Measurements from ENCODE around the gene SIL1.

Gene SIL1

GRCh38 chr5:138943599-138944173, 254.5 kb downstream of the SIL1 start:
- DNase-seq (ENCODE audit: low read depth in 3 of 3), result no peak

- no peak for DNase-seq (ENCODE audit: low read depth in 3 of 3)
Measured at GRCh38 chr5:138942861-138943260, 255.3 kb downstream of the SIL1 start.

GRCh38 chr5:138942066-138942465, 256.1 kb downstream of the SIL1 start:
- no peak for DNase-seq (ENCODE audit: low read depth in 3 of 3)

GRCh38 chr5:138938526-138938925, 259.6 kb downstream of the SIL1 start:
- no peak for DNase-seq (ENCODE audit: low read depth in 3 of 3)

GRCh38 chr5:138937392-138938387, 260.5 kb downstream of the SIL1 start:
- DNase-seq (ENCODE audit: low read depth in 3 of 3), result no peak

GRCh38 chr5:138936968-138937345, 261.2 kb downstream of the SIL1 start:
- DNase-seq (ENCODE audit: low read depth in 3 of 3), result no peak

GRCh38 chr5:138936225-138936967, 261.8 kb downstream of the SIL1 start:
- DNase-seq (ENCODE audit: low read depth in 3 of 3), result no peak

GRCh38 chr5:138935466-138935865, 262.7 kb downstream of the SIL1 start:
- no peak for DNase-seq (ENCODE audit: low read depth in 3 of 3)

- DNase-seq (ENCODE audit: low read depth in 3 of 3), result no peak
Measured at GRCh38 chr5:138934971-138935370, 263.2 kb downstream of the SIL1 start.

- no peak for DNase-seq (ENCODE audit: low read depth in 3 of 3)
Measured at GRCh38 chr5:138933522-138934290, 264.5 kb downstream of the SIL1 start.

GRCh38 chr5:138932171-138932810, 265.9 kb downstream of the SIL1 start:
- no peak for DNase-seq (ENCODE audit: low read depth in 3 of 3)

- no peak for DNase-seq (ENCODE audit: low read depth in 3 of 3)
Measured at GRCh38 chr5:138930371-138931097, 267.6 kb downstream of the SIL1 start.

- no peak for DNase-seq (ENCODE audit: low read depth in 3 of 3)
Measured at GRCh38 chr5:138929571-138929955, 268.6 kb downstream of the SIL1 start.

GRCh38 chr5:138927979-138928378, 270.2 kb downstream of the SIL1 start:
- no peak for DNase-seq (ENCODE audit: low read depth in 3 of 3)

- no peak for DNase-seq (ENCODE audit: low read depth in 3 of 3)
Measured at GRCh38 chr5:138927544-138927943, 270.6 kb downstream of the SIL1 start.

- no peak for DNase-seq (ENCODE audit: low read depth in 3 of 3)
Measured at GRCh38 chr5:138926688-138927448, 271.3 kb downstream of the SIL1 start.

GRCh38 chr5:138926257-138926656, 271.9 kb downstream of the SIL1 start:
- DNase-seq (ENCODE audit: low read depth in 3 of 3), result no peak

- no peak for DNase-seq (ENCODE audit: low read depth in 3 of 3)
Measured at GRCh38 chr5:138925090-138925635, 273.0 kb downstream of the SIL1 start.

GRCh38 chr5:138922494-138922893, 275.7 kb downstream of the SIL1 start:
- no peak for DNase-seq (ENCODE audit: low read depth in 3 of 3)
